LoVo (cell line): ENCODE data around the gene MAP2K7.

Experiments used
- DNase-seq: peaks from one replicate; pipeline ENCODE4 v3.0.0-alpha.2; 2016; ENCODE audit warnings: low spot score

MAP2K7 gene

GRCh38 chr19:7867092-7867844, 36.4 kb upstream of the MAP2K7 start:
- no peak for DNase-seq

DNA sequence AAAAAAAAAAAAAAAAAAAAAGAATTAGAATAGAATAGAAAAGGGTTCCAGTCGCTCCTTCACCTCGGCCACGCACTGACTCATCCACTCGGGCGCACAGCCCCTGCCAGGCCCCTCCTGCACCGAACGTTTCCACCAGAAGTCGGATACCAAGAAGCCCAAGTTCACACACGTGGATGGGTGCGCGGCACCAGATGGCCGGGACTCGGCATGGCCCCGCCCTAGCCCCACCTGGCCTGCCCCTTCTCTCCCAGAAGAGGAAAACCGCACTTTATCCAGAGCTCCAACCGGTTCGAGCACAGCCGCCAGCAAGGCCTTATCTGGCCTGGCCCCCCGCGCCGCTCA, 35.4 kb upstream of the MAP2K7 start:
- DNase-seq, result no peak

GRCh38 chr19:7868671-7869452, 34.8 kb upstream of the MAP2K7 start:
- peak; percentile 93 for DNase-seq

DNA sequence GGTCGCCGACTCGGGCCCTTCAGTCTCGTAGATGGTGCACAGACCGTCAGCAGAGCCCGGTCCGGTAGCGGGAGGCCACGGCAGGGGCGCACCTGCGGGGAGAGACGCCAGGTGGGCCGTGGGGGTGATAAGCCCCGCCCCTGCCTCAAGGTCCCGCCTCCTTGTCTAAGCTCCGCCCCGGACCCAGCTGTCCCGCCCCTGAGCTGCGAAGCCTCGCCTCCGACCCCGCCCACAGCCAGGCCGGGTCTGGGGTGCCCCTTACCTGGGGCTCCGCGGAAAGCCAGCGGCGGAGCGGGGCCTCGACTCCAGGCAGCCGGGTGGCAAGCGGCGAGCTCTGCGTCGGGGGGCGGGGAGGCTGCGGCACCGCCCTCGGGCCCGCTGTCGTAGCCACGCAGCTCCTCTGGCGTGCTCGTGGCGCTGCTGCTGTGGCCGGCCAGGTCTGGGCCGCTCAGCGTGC, 34.2 kb upstream of the MAP2K7 start:
- DNase-seq, result peak; percentile 81

DNA sequence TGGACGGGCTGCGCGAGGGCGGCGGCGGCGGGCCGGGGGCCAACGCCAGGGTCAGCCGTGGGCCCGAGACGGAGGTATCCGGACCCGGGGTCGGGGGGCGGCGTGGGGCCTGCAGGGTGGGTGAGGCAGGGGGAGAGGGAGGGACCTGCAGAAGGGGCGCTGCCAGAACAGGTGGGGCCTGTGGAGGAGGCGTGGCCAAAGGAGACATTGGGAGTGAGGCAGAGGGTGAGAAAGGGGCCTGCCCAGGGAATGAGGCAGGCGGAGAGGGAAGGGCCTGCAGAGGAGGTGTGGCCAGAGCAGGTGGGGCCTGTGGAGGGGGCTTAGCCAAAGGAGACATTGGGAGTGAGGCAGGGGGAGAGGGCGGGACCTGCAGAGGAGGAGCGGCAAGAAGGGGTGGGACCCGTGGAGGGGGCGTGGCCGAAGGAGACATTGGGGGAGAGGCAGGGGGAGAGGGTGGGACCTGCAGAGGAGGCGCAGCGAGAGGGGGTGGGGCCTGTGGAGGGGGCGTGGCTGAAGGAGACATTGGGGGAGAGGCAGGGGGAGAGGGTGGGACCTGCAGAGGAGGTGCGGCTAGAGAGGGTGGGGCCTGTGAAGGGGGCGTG, 33.7 kb upstream of the MAP2K7 start:
- peak; percentile 73 for DNase-seq

DNA sequence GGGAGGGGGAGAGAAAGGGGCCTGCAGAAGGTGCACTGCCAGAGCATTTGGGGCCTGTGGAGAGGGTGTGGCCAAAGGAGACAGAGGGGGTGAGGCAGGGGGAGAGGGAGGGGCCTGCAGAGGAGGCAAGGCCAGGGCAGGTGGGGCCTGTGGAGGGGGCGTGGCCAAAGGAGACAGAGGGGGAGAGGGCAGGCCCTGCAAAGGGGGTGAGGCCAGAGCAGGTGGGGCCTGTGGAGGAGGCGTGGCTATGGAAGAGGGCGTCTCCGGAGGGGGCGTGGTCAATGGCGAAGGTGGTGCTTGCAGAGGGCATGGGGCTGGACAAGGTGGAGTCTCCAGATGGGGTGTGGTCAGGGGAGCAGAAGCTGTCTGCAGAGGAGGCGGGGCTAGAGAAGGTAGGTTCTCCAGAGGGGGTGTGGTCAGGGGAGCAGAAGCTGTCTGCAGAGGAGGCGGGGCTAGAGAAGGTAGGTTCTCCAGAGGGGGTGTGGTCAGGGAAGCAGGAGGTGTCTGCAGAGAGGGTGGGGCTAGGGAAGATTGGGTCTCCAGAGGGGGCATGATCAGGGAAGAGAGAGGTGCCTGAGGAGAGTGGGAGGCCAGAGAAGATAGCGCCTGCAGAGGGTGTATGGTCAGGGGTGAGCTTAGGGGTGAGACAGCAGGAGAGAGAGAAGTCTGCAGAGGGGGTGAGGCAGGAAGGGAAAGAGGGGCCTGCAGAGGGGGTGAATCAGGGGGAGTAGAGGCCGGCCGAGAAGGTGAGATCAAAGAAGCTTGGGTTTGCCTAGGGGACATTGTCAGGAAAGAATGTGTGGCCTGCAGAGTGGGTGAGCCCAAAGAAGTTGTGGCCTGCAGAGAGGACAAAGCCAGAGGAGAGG, 32.9 kb upstream of the MAP2K7 start:
- DNase-seq, result peak; percentile 74

GRCh38 chr19:7871437-7872305, 32.0 kb upstream of the MAP2K7 start:
- DNase-seq, result peak; percentile 91

- DNase-seq, result no peak
Observed at GRCh38 chr19:7872306-7873204, 31.1 kb upstream of the MAP2K7 start.

DNA sequence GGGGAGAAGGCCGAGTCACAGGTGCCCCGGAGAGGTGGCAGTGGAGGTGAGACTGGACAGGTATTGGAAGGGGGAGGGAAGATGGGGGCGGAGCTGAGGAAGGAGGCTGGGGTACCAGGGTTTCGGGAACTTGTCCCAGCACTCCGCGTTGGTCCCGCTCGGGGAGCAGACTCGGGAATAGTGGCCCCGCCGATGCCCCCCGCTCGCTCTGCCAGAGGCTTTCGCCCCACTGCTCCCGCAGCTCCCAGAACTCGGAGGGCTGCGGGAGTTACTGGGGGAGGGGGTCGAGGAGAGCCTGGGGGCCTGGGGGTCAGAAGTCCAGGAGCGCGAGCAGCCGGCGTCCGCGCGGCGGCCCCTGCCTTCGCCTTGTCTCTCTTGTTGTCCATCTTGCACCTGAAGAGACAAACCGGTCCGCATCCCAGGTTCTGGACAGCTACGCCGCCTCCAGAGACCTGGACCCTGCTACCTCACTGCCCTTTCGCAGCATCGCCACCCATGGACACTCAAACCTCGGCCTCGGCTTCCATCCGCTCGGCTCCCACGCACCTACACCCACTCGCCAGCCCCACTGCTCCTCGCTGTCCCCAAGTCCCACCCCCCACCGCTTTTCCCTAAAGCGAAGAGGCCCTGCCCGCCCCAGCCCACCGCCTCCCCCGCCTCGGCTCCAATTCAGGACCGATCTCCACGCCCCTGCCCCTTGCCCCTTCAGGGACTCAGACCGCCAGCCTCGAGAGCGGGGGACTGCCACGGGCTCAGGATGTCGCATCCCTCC, 30.2 kb upstream of the MAP2K7 start:
- DNase-seq, result no peak

DNA sequence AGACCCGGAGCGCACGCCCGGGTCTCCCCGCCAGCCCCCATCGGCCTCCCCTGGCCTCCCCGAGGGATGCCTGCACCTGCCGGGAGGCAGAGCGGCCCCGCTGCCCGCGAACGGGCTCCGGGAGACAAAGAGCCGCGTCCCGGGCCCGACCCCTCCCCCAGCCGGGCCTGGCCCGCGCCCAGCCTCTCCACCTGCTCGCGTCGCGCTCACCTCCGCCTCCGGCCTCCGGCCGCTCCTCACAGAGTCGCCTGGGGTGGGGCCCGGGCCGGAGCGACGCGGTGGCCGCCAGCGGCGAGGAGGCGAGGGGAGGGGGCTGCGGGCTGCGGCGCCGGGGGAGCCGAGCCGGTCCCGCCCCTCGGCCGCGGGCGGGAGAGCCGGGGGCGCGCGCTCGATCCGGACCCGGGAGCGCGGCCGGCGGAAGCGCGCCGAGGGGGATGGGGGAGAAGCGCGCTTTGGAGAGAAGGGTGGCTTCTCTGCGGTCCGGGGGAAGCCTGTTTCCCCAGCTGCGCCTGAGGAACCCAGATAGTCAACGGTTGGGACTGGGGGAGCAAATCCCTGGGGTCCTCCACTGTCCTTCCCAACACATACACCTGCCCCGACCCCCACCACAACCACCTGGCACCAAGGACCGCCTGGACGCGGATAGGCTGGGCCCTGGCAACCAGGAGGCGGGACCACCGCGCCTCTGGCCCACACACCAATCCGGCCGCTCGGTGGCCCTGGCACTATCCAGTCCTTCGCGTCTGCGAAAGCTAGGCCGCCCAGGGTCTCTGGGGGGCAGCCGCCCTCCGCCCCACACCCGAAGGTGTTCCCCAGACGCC, 29.4 kb upstream of the MAP2K7 start, which contains the start of gene PRR36:
Gene PRR36 (minus strand): TSS at position 315 of the 821 bp plus-strand sequence. CDS start 701 bp downstream, outside the sequence.
- DNase-seq, result no peak

DNA sequence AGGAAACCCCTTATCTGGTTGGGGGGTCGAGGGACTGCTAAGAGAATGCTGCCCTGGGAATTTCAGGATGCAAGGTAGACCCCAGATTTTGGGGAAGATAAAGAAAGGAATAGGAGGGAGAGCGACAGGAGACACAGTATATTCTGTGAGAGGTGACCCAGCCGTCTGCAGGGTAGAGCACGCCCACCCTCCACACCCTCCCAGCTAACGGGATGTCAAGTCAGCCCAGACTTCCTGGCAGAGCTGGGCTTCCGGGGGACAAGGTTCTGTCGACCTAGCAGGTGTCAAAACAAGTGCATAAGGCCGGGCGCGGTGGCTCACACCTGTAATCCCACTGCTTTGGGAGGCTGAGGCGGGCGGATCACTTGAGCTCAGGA, 28.8 kb upstream of the MAP2K7 start:
- no peak for DNase-seq

- no peak for DNase-seq
Observed at GRCh38 chr19:7877249-7877836, 26.3 kb upstream of the MAP2K7 start.

GRCh38 chr19:7879111-7879807, 24.4 kb upstream of the MAP2K7 start:
- no peak for DNase-seq

GRCh38 chr19:7879836-7880235, 23.8 kb upstream of the MAP2K7 start:
- DNase-seq, result no peak

DNA sequence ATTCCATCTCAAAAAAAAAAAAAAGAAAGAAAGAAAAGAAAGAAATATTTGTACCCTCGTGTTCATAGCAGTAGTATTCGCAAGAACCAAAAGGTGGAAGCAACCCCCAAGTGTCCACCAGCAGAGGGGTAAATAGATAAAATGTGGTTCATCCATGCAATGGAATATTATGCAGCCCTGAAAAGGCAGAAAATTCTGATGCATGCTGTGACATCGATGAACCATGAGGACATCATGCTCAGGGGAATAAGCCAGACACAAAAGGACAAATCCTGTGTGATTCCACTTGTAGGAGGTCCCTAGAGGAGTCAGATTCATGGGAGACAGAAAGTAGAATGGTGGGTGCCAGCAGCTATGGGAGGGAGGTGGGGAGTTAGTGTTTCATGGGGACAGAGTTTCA, 21.8 kb upstream of the MAP2K7 start:
- no peak for DNase-seq

DNA sequence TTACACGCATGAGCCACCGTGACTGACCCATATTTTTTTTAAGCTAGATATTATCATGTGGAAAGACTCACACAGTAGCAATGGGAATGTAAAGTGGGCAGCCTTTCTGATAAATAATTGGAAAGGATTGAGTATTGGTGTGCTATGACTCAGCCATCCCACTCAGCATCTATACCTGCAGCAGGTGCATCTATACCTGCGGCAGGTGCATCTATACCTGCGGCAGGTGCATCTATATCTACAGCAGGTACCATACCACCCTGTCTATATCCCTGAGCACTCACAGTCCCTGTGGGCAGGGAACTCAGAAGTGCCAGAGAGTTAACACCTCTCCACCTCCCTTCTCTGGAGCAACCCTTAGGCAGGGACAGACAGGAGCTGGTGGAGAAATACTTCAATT, 20.6 kb upstream of the MAP2K7 start:
- DNase-seq, result no peak
